ENCODE measurements around the gene ZNRD2.
A peak's percentile ranks its signal among the peaks of the same experiment; 100 is the strongest.

ZNRD2 gene

GRCh38 chr11:65569164-65569972, 909 bp upstream of the ZNRD2 start:
- H3K4me1 Mint-ChIP-seq: peaks cover 43% of the 10 kb centered on the region
- H3K36me3 Mint-ChIP-seq: peaks cover 6% of the 10 kb centered on the region
- H3K4me3 Mint-ChIP-seq: peak overlapping the region; percentile 99
- ATAC-seq (ENCODE audit: low read depth) (peak; percentile 23), DNase-seq (ENCODE audit: low spot score in 2 of 2) (no peak)
- H3K27ac Mint-ChIP-seq: peak overlapping the region; percentile 94
- H3K27me3 Mint-ChIP-seq: no peaks in the 10 kb centered on the region
- no peaks in the 10 kb centered on the region for H3K9me3 Mint-ChIP-seq

GRCh38 chr11:65571420-65571819, 1.1 kb downstream of the ZNRD2 start:
- ATAC-seq (ENCODE audit: low read depth): no peak
- Mint-ChIP-seq H3K27me3 (no peaks in the 10 kb centered on the region), H3K27ac (peak overlapping the region; percentile 98), H3K4me3 (peak overlapping the region; percentile 99), H3K4me1 (peaks cover 44% of the 10 kb centered on the region), H3K9me3 (no peaks in the 10 kb centered on the region), H3K36me3 (peaks cover 6% of the 10 kb centered on the region)
- no peak for DNase-seq (ENCODE audit: low spot score in 2 of 2)

GRCh38 chr11:65571940-65572339, 1.7 kb downstream of the ZNRD2 start:
- Mint-ChIP-seq H3K36me3 (peaks cover 6% of the 10 kb centered on the region), H3K4me1 (peaks cover 49% of the 10 kb centered on the region), H3K27me3 (no peaks in the 10 kb centered on the region), H3K27ac (peak overlapping the region; percentile 98), H3K4me3 (peak overlapping the region; percentile 99), H3K9me3 (no peaks in the 10 kb centered on the region)
- DNase-seq (ENCODE audit: low spot score in 2 of 2): no peak
- no peak for ATAC-seq (ENCODE audit: low read depth)

GRCh38 chr11:65572356-65573051, 2.2 kb downstream of the ZNRD2 start, which contains the start of gene FAM89B:
Gene FAM89B (plus strand): TSS chr11:65572538. CDS start chr11:65572670, 132 bp downstream.
- H3K27ac Mint-ChIP-seq: peak within 1 kb of the TSS; percentile 98
- DNase-seq (ENCODE audit: low spot score in 2 of 2) (peak; percentile 76 to 80), ATAC-seq (ENCODE audit: low read depth) (peak; percentile 10)
- H3K36me3 Mint-ChIP-seq: peaks cover 6% of the 10 kb centered on the region
- H3K9me3 Mint-ChIP-seq: no peaks in the 10 kb centered on the region
- no peaks in the 10 kb centered on the region for H3K27me3 Mint-ChIP-seq
- H3K4me1 Mint-ChIP-seq: peaks cover 50% of the 10 kb centered on the region
- H3K4me3 Mint-ChIP-seq: peak within 1 kb of the TSS; percentile 99

- Mint-ChIP-seq H3K4me3 (peak overlapping the region; percentile 93), H3K27me3 (no peaks in the 10 kb centered on the region), H3K36me3 (peaks cover 6% of the 10 kb centered on the region), H3K4me1 (peaks cover 57% of the 10 kb centered on the region), H3K27ac (peak overlapping the region; percentile 98), H3K9me3 (no peaks in the 10 kb centered on the region)
- DNase-seq (ENCODE audit: low spot score in 2 of 2) (peak in 1 of 2 donors; percentile 40), ATAC-seq (ENCODE audit: low read depth) (no peak)
These were observed 3.3 kb downstream of the ZNRD2 start for GRCh38 chr11:65573391-65574079.

- H3K36me3 Mint-ChIP-seq: peaks cover 8% of the 10 kb centered on the region
- DNase-seq (ENCODE audit: low spot score in 2 of 2) (peak; percentile 83), ATAC-seq (ENCODE audit: low read depth) (peak; percentile 26)
- H3K27ac Mint-ChIP-seq: peak overlapping the region; percentile 98
- peaks cover 53% of the 10 kb centered on the region for H3K4me1 Mint-ChIP-seq
- no peaks in the 10 kb centered on the region for H3K27me3 Mint-ChIP-seq
- H3K4me3 Mint-ChIP-seq: peak overlapping the region; percentile 93
- no peaks in the 10 kb centered on the region for H3K9me3 Mint-ChIP-seq
These were observed 4.0 kb downstream of the ZNRD2 start for GRCh38 chr11:65574109-65574810.

- ATAC-seq (ENCODE audit: low read depth) (no peak), DNase-seq (ENCODE audit: low spot score in 2 of 2) (peak in 1 of 2 donors; percentile 43)
- Mint-ChIP-seq H3K27me3 (no peaks in the 10 kb centered on the region), H3K36me3 (peaks cover 15% of the 10 kb centered on the region), H3K4me3 (peak overlapping the region; percentile 93), H3K4me1 (peaks cover 51% of the 10 kb centered on the region), H3K9me3 (no peaks in the 10 kb centered on the region), H3K27ac (peak overlapping the region; percentile 98)
These were observed 4.7 kb downstream of the ZNRD2 start for GRCh38 chr11:65574811-65575567.

GRCh38 chr11:65575568-65576231, 5.4 kb downstream of the ZNRD2 start, which contains the start of gene EHBP1L1:
Gene EHBP1L1 (plus strand): TSS chr11:65576053. CDS start chr11:65576303, 250 bp downstream.
- Mint-ChIP-seq H3K27ac (peak within 1 kb of the TSS; percentile 98), H3K27me3 (no peaks in the 10 kb centered on the region), H3K4me3 (peak within 1 kb of the TSS; percentile 93), H3K4me1 (peaks cover 49% of the 10 kb centered on the region), H3K9me3 (no peaks in the 10 kb centered on the region), H3K36me3 (peaks cover 19% of the 10 kb centered on the region)
- DNase-seq (ENCODE audit: low spot score in 2 of 2) (peak in 1 of 2 donors; percentile 70), ATAC-seq (ENCODE audit: low read depth) (peak; percentile 15)

- Mint-ChIP-seq H3K9me3 (no peaks in the 10 kb centered on the region), H3K4me3 (peak overlapping the region; percentile 87), H3K27me3 (no peaks in the 10 kb centered on the region), H3K4me1 (peaks cover 46% of the 10 kb centered on the region), H3K27ac (peak overlapping the region; percentile 92), H3K36me3 (peaks cover 22% of the 10 kb centered on the region)
- DNase-seq (ENCODE audit: low spot score in 2 of 2) (no peak), ATAC-seq (ENCODE audit: low read depth) (no peak)
These were observed 6.1 kb downstream of the ZNRD2 start for GRCh38 chr11:65576232-65576866.

GRCh38 chr11:65576867-65577755, 6.8 kb downstream of the ZNRD2 start:
- peak overlapping the region; percentile 92 for H3K27ac Mint-ChIP-seq
- peaks cover 38% of the 10 kb centered on the region for H3K4me1 Mint-ChIP-seq
- no peaks in the 10 kb centered on the region for H3K27me3 Mint-ChIP-seq
- H3K4me3 Mint-ChIP-seq: peak overlapping the region; percentile 87
- peaks cover 27% of the 10 kb centered on the region for H3K36me3 Mint-ChIP-seq
- DNase-seq (ENCODE audit: low spot score in 2 of 2): peak; percentile 45 to 65
- no peaks in the 10 kb centered on the region for H3K9me3 Mint-ChIP-seq
- ATAC-seq (ENCODE audit: low read depth): peak; percentile 37

GRCh38 chr11:65577756-65578109, 7.5 kb downstream of the ZNRD2 start:
- peaks cover 36% of the 10 kb centered on the region for H3K4me1 Mint-ChIP-seq
- H3K36me3 Mint-ChIP-seq: peaks cover 32% of the 10 kb centered on the region

More at GRCh38 chr11:65577756-65578109, 7.5 kb downstream of the ZNRD2 start:
- H3K4me3 Mint-ChIP-seq: peak overlapping the region; percentile 87
- ATAC-seq (ENCODE audit: low read depth) (no peak), DNase-seq (ENCODE audit: low spot score in 2 of 2) (no peak)
- no peaks in the 10 kb centered on the region for H3K27me3 Mint-ChIP-seq
- no peaks in the 10 kb centered on the region for H3K9me3 Mint-ChIP-seq
- peak overlapping the region; percentile 92 for H3K27ac Mint-ChIP-seq
